GM12878 (cell line): ENCODE measurements around the gene TMPRSS4. TPM values are rescaled to one million over a fixed set of nuclear protein-coding genes. Genes with fewer than 3 reads are reported as not detected.

Experiments used
- ATAC-seq: fragments of 200-7000 bp; cut with Tn5 transposase; 3 replicates; pipeline ENCODE4 v1.9.1; 2020; ENCODE audit warnings: mild to moderate bottlenecking, moderate library complexity
- BruUV-seq: library from RNA; stranded (reverse); fragments of 400-500 nt; replicated peaks from 2 replicates; lab custom pipeline; 2021; lab: Mats Ljungman, UMichigan
- CTCF ChIA-PET: fragments of 300-600 bp; sonication (Branson Sonifier 250); formaldehyde crosslinking; extraction: SDS; loops from one replicate; lab custom pipeline; 2021; ENCODE audit warnings: inconsistent platforms; lab: Yijun Ruan, JAX
- POLR2A ChIA-PET: fragments of 350-600 bp; formaldehyde crosslinking; extraction: SDS; loops from one replicate; lab custom pipeline; 2021; ENCODE audit warnings: inconsistent platforms; lab: Charles Lee
- RAD21 ChIA-PET: fragments of 300-600 bp; sonication (Branson Sonifier 250); formaldehyde crosslinking; loops from one replicate; lab custom pipeline; 2023; ENCODE audit warnings: antibody characterized with exemption; ENCODE audit not compliant: unreplicated experiment; lab: Charles Lee
- SMC1A ChIA-PET: fragments of 300-600 bp; sonication (Branson Sonifier 250); formaldehyde crosslinking; loops from one replicate; lab custom pipeline; 2023; ENCODE audit not compliant: unreplicated experiment, uncharacterized antibody; lab: Charles Lee
- DNase-seq: peaks from one replicate; pipeline ENCODE4 v3.0.0-alpha.2; 2011; ENCODE audit warnings: low read depth, low spot score
- FAIRE-seq: peaks from 3 replicates; lab custom pipeline; 2011; peaks lifted over from hg19 to GRCh38; lab: Jason Lieb, UNC
- H2AFZ ChIP-seq: 2 replicates; pipeline ENCODE4 v1.6.0; 2011; ENCODE audit warnings: low read depth, low read length, control low read depth; ENCODE audit not compliant: control insufficient read depth
- H3K27ac ChIP-seq: 2 replicates; pipeline ENCODE4 v1.5.1; 2011; ENCODE audit warnings: control low read depth; ENCODE audit not compliant: control insufficient read depth, insufficient read depth
- H3K27me3 ChIP-seq, 2 experiments: replicated peaks in 1 of 2; 2 replicates each; pipeline versions ENCODE4 v1.6.0 to v1.6.1; 2011; ENCODE audit warnings: low read length in 1 of 2; ENCODE audit not compliant: control insufficient read depth in 2 of 2, insufficient read depth in 2 of 2
- H3K36me3 ChIP-seq, 2 experiments: 2 replicates each; pipeline ENCODE4 v1.5.1; 2011; ENCODE audit warnings: low read length in 1 of 2; ENCODE audit not compliant: control insufficient read depth in 2 of 2, insufficient read depth in 2 of 2
- H3K4me1 ChIP-seq: 2 replicates; pipeline ENCODE4 v1.6.1; 2011; ENCODE audit warnings: mild to moderate bottlenecking, low read length, moderate library complexity, mixed read lengths; ENCODE audit not compliant: control insufficient read depth, insufficient read depth
- H3K4me2 ChIP-seq: 2 replicates; pipeline ENCODE4 v1.6.0; 2011; ENCODE audit warnings: control low read depth; ENCODE audit not compliant: control insufficient read depth, insufficient read depth
- H3K4me3 ChIP-seq: fragments of 200-600 bp; sonication (generic); 2 replicates; pipeline ENCODE4 v1.5.1; 2016
- H3K79me2 ChIP-seq: 2 replicates; pipeline ENCODE4 v1.6.0; 2011; ENCODE audit warnings: low read length; ENCODE audit not compliant: control insufficient read depth, insufficient read depth
- H3K9ac ChIP-seq: 2 replicates; pipeline ENCODE4 v1.8.0; 2011; ENCODE audit warnings: low read length, control low read depth, mixed read lengths; ENCODE audit not compliant: control insufficient read depth, insufficient read depth
- H3K9me3 ChIP-seq: replicated peaks from 3 replicates; pipeline ENCODE4 v1.5.1; 2011; ENCODE audit warnings: mild to moderate bottlenecking, low read length; ENCODE audit not compliant: control insufficient read depth, insufficient read depth
- H4K20me1 ChIP-seq: 2 replicates; pipeline ENCODE4 v1.6.0; 2011; ENCODE audit not compliant: control insufficient read depth, insufficient read depth
- BACH1 ChIP-seq: fragments of 450-650 bp; IDR thresholded peaks from 2 replicates; pipeline ENCODE4 v1.6.1; 2017; ENCODE audit warnings: mild to moderate bottlenecking, borderline replicate concordance
- KDM1A ChIP-seq: fragments of 200-600 bp; sonication (generic); IDR thresholded peaks from 2 replicates; pipeline ENCODE4 v1.6.1; 2016; ENCODE audit warnings: borderline replicate concordance
- MTA2 ChIP-seq: fragments of 450-650 bp; IDR thresholded peaks from 2 replicates; pipeline ENCODE4 v1.6.1; 2016; ENCODE audit warnings: low read depth, mild to moderate bottlenecking, moderate library complexity
- MTA3 ChIP-seq: IDR thresholded peaks from 2 replicates; pipeline ENCODE4 v1.6.1; 2012; ENCODE audit warnings: low read length, inconsistent platforms, borderline replicate concordance
- POLR2AphosphoS5 ChIP-seq: IDR thresholded peaks from 2 replicates; pipeline ENCODE4 v1.6.1; 2011; ENCODE audit warnings: mild to moderate bottlenecking, low read length, inconsistent platforms
- SPI1 ChIP-seq: IDR thresholded peaks from 2 replicates; pipeline ENCODE4 v1.6.1; 2011; ENCODE audit warnings: low read depth, mild to moderate bottlenecking, low read length, moderate library complexity, borderline replicate concordance; ENCODE audit not compliant: insufficient read depth
- TCF3 ChIP-seq: IDR thresholded peaks from 2 replicates; pipeline ENCODE4 v1.6.1; 2012; ENCODE audit warnings: low read depth, mild to moderate bottlenecking, low read length, borderline replicate concordance; ENCODE audit not compliant: insufficient read depth
- WGBS: methylation state at CpG from one replicate; pipeline ENCODE4 v1.1.6; 2016; ENCODE audit warnings: low lambda C conversion rate; ENCODE audit not compliant: insufficient replicate concordance, insufficient coverage; ENCODE audit errors: missing lambda C conversion rate; 5-methylcytosine and 5-hydroxymethylcytosine counted together
- in situ Hi-C: fragments of 300-500 bp; cut with MboI; formaldehyde crosslinking; loops from 9 replicates; pipeline ENCODE4 v1.14.3; 2018; ENCODE audit warnings: mixed read lengths
- intact Hi-C: fragments of 100-400 bp; cut with micrococcal nuclease; formaldehyde crosslinking; loops from one replicate; pipeline ENCODE4 v1.14.2; 2022; ENCODE audit not compliant: unreplicated experiment
- polyA plus RNA-seq, 11 experiments: library from polyadenylated mRNA; depleted of rRNA in 4 of 11; unstranded in 6 of 11; stranded (reverse) in 5 of 11; fragments of >200 nt; fragmentation: Nextera tagmentation in 4 of 11; fragmentation: Illumina TruSeq in 1 of 11; extraction: Ambion mirVana in 4 of 11; extraction: Trizol in 1 of 11; gene quantifications; 1 replicate in 1 of 11; 2 replicates in 10 of 11; pipeline versions ENCODE4 v1.2.1 to v1.2.3, GENCODE V29; 2011 to 2016; ENCODE audit warnings: inconsistent platforms in 2 of 11, missing spikeins in 2 of 11, low read depth in 1 of 11
- total RNA-seq, 4 experiments: library from RNA; depleted of rRNA in 3 of 4; stranded (reverse); fragments of >200 nt in 3 of 4; fragmentation: Illumina TruSeq in 1 of 4; extraction: Trizol in 1 of 4; gene quantifications; 2 replicates each; pipeline versions ENCODE4 v1.2.1 to v1.2.3, GENCODE V29; 2013 to 2021
- TF ChIP-seq, protein P1 (sequence below): IDR thresholded peaks from 2 replicates; pipeline ENCODE4 v1.6.1; 2011; ENCODE audit warnings: borderline replicate concordance, low read depth, mild to moderate bottlenecking, moderate library complexity, mixed read lengths, low read length; ENCODE audit not compliant: insufficient read depth; ENCODE audit errors: extremely low read length

The TMPRSS4 gene
- total and polyA plus RNA-seq, 10 of the 15 experiments (the other 5 are each of a cell fraction or from before 2014, with no cell fraction given) = 0.14 to 0.26 TPM; not detected in 8

DNA sequence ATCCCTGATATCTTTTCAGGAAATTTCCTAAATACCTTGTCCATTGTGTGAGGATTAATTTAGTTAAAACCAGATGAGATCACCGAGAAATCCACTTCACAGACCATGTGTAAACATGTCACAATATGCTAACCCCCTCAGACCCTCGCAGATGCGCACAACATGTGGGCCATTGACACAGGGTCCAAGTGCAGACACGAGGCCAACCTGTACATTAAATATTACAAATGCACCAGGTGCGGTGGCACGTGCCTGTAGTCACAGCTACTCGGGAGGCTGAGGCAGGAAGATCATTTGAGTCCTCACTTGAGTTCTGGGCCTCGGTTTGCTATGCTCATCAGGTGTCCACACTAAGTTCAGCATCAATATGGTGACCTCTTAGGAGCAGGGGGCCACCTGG, 9.9 kb upstream of the TMPRSS4 start (continued):
- TF ChIP-seq POLR2AphosphoS5 (no peak), MTA3 (no peak), KDM1A (no peak)
- TF ChIP-seq, protein P1, sequence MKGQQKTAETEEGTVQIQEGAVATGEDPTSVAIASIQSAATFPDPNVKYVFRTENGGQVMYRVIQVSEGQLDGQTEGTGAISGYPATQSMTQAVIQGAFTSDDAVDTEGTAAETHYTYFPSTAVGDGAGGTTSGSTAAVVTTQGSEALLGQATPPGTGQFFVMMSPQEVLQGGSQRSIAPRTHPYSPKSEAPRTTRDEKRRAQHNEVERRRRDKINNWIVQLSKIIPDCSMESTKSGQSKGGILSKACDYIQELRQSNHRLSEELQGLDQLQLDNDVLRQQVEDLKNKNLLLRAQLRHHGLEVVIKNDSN = no peak
- TF ChIP-seq, all 136 proteins: peak for 0

GRCh38 chr11:118068206-118068944, 8.5 kb upstream of the TMPRSS4 start:
- BruUV-seq = no TSS peak
- no peaks in the 10 kb centered on the region for H3K36me3 ChIP-seq

More at GRCh38 chr11:118068206-118068944, 8.5 kb upstream of the TMPRSS4 start:
- H3K4me1 ChIP-seq = no peaks in the 10 kb centered on the region
- no peak for TF ChIP-seq BACH1
- TF ChIP-seq TCF3 = no peak
- no peak for TF ChIP-seq SPI1
- TF ChIP-seq MTA2 = no peak
- TF ChIP-seq, all 136 proteins: peak for 0
- Histone ChIP-seq H4K20me1 (no peaks in the 10 kb centered on the region), H2AFZ (no peak overlapping the region), H3K79me2 (no peaks in the 10 kb centered on the region), H3K9me3 (no peaks in the 10 kb centered on the region), H3K9ac (no peak overlapping the region), H3K27me3 (no peaks in the 10 kb centered on the region; a peak in 1 of 4 replicates), H3K4me2 (no peak overlapping the region), H3K27ac (no peak overlapping the region), H3K4me3 (no peak overlapping the region)
- ChIA-PET CTCF (interaction anchor here (0.6 to 1.6 kb wide), 2 partner anchors 103 to 448 kb away, joined by 3 to 5 read pairs; no protein-coding TSS in a partner anchor), POLR2A (no interaction called here), RAD21 (no interaction called here), SMC1A (interaction anchor here (0.8 to 1.0 kb wide), 2 partner anchors 14 to 109 kb away, joined by 3 read pairs; no protein-coding TSS in a partner anchor)
- no peak for FAIRE-seq
- in situ Hi-C loops = loop anchor here (25.0 kb wide), 1 partner anchor 631 kb away; no protein-coding TSS in a partner anchor
- no peak for DNase-seq
- 55% methylated on average over 24 of the region's 24 CpGs for WGBS
- no peak for ATAC-seq
- intact Hi-C loops = no loop called here
